ENCODE results near the gene UBE2A.

Gene UBE2A

GRCh38 chrX:119606280-119607017, 32.1 kb downstream of the UBE2A start, which contains the start of gene NKRF:
Gene NKRF (minus strand): TSS chrX:119606424.
- in situ Hi-C loops (cut with MboI; ENCODE audit: low sequenced_read_pairs): no loop called here

GRCh38 chrX:119607018-119607389, 32.6 kb downstream of the UBE2A start:
- in situ Hi-C loops (cut with MboI; ENCODE audit: low sequenced_read_pairs): no loop called here

- in situ Hi-C loops (cut with MboI; ENCODE audit: low sequenced_read_pairs): no loop called here
These were observed 40.4 kb downstream of the UBE2A start for GRCh38 chrX:119614776-119615175.

DNA sequence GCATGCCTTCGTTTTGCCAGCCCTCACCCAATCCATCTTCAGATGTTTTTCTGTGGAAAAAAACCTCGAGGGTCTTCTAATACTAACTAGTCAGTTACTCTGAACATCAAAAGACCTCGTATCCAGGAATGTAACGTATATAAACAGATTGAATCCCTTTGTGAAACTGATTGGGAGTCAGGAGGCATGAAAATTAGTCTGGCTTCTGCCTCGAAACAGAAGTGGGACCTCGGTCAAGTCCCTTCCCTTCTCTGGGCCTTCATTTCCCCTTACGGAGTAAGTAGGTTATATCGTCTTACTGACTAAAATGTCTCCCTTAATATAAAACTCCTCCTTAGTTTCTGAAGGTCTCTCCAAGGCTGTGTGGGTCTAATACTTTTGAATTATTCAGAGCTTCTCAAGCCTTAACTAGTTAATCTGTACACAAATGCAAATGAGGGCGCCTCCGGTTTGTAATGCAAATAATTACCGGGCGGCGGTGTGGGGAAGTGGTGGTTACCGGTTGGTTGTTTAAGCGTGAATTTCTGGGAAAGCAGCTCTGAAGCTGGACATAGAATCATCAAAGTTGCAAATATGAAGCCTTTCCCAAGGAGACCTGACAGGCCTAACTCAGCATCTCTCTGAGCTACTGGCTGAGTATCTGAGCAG, 43.3 kb downstream of the UBE2A start:
- in situ Hi-C loops (cut with MboI; ENCODE audit: low sequenced_read_pairs): no loop called here

GRCh38 chrX:119618439-119618838, 44.1 kb downstream of the UBE2A start:
- in situ Hi-C loops (cut with MboI; ENCODE audit: low sequenced_read_pairs): no loop called here

DNA sequence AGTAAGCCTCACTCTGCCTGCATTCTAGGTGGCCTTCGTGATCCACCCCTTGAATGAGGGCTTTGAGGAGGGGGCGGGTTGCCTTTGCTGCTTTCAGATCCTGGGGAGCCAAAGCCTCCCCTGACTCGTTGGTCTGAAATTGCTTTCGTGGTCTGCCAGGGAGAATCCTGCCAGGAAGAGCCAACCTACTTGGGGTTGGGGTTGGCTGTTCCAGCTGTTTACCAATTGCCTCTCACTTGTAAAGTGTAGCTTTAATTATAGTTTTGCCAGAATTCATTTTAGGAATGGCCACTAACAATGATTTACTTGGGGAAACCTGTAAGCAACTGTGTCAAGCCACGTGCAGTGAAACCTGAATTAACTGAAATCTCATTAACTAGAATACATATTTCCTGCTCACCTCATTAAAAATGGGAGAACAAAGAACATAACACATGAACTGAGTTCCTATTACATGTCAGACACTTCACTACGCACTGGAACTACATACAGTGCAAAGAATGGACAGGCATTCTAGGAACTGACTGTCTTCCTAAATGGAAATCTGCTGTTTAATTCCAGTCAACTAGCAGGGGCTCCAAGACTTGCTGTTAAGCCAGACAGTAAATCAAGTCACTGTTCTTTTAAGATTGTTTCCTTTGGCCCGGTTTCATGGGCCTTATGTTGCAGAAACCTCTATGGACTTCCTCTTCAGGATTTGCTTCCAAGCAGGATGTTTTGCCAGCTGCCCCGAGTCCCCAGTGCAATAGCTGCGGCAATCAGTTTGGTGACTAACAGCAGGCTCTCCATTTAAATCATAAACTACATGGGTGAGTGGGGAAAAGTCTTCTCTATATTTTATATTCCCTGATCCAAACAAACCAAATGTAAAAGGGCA, 48.2 kb downstream of the UBE2A start:
- in situ Hi-C loops (cut with MboI; ENCODE audit: low sequenced_read_pairs): no loop called here

DNA sequence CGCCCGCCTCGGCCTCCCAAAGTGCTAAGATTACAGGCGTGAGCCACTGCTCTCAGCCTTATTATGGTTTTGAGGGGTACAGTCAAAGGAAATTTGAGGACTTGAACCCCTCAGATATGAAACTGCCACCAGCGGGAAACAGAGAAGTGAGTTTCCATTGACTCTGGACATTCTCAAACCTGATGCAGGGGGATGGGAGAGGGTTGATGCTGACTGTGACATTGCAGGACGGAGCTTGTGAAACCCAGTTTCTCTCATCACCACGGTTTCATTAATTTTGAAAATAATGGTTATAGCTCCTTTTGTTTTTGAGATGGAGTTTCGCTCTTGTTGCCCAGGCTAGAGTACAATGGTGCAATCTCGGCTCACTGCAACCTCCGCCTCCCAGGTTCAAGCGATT, 50.1 kb downstream of the UBE2A start:
- in situ Hi-C loops (cut with MboI; ENCODE audit: low sequenced_read_pairs): no loop called here

DNA sequence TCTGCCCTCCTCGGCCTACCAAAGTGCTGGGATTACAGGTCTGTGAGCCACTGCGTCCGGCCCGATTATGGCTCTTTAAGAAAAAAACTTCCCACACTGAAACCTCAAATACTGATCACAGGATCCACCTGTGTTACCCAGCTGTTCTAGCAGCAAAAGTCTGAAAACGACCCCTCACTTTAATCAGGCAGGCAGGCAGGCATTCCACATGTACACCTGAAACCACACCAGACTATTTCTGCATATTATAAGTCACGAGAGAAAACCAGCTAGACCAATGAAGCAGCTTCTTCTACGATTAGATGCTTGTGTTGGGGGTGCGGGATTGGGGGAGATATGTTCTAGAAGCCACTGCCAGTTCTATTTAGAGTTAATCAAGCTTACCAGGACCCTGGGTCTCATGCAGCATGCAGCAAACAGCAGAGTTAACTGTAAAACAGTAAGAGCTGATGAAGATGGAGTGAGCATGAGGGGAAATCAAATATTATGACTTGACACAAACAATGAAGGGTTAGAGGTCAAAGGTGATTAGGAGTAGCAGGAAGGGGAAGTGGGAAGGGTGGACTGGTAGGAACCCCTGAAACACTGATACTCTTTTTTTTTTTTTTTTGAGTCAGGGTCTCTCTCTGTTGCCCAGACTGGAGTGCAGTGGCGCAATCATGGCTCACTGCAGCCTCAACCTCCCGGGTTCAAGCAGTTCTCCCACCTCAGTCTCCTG, 50.7 kb downstream of the UBE2A start:
- in situ Hi-C loops (cut with MboI; ENCODE audit: low sequenced_read_pairs): no loop called here

- in situ Hi-C loops (cut with MboI; ENCODE audit: low sequenced_read_pairs): no loop called here
These were observed 51.5 kb downstream of the UBE2A start for GRCh38 chrX:119625843-119626242.
